LoVo (cell line): ENCODE measurements around the gene AFAP1L1.

Experiments
- DNase-seq: peaks from one replicate; pipeline ENCODE4 v3.0.0-alpha.2; 2016; ENCODE audit warnings: low spot score

AFAP1L1 gene

GRCh38 chr5:149271716-149272563, at the start of gene AFAP1L1:
TSS of gene AFAP1L1 (plus strand) at chr5:149271859. CDS start at chr5:149271969, 110 bp downstream.
- DNase-seq = peak; percentile 70

GRCh38 chr5:149223081-149223848, 48.4 kb upstream of the AFAP1L1 start:
- no peak for DNase-seq

GRCh38 chr5:149224282-149224681, 47.4 kb upstream of the AFAP1L1 start:
- DNase-seq = no peak

- peak; percentile 79 for DNase-seq
Measured at GRCh38 chr5:149227168-149227826, 44.4 kb upstream of the AFAP1L1 start.

GRCh38 chr5:149228618-149229297, 42.9 kb upstream of the AFAP1L1 start:
- peak; percentile 83 for DNase-seq

- no peak for DNase-seq
Measured at GRCh38 chr5:149229298-149229937, 42.2 kb upstream of the AFAP1L1 start.

- DNase-seq = no peak
Measured at GRCh38 chr5:149235841-149236240, 35.8 kb upstream of the AFAP1L1 start.

GRCh38 chr5:149237662-149238061, 34.0 kb upstream of the AFAP1L1 start:
- DNase-seq = no peak

- no peak for DNase-seq
Measured at GRCh38 chr5:149238540-149238939, 33.1 kb upstream of the AFAP1L1 start.

- no peak for DNase-seq
Measured at GRCh38 chr5:149239917-149240316, 31.7 kb upstream of the AFAP1L1 start.

GRCh38 chr5:149240354-149240998, 31.2 kb upstream of the AFAP1L1 start:
- DNase-seq = no peak

GRCh38 chr5:149242339-149242738, 29.3 kb upstream of the AFAP1L1 start:
- no peak for DNase-seq

- no peak for DNase-seq
Measured at GRCh38 chr5:149246906-149247305, 24.8 kb upstream of the AFAP1L1 start.

GRCh38 chr5:149247726-149248125, 23.9 kb upstream of the AFAP1L1 start:
- DNase-seq = no peak

- DNase-seq = no peak
Measured at GRCh38 chr5:149251546-149251945, 20.1 kb upstream of the AFAP1L1 start.

GRCh38 chr5:149254506-149254905, 17.2 kb upstream of the AFAP1L1 start:
- DNase-seq = no peak

GRCh38 chr5:149256451-149256850, 15.2 kb upstream of the AFAP1L1 start:
- no peak for DNase-seq

GRCh38 chr5:149257131-149257530, 14.5 kb upstream of the AFAP1L1 start:
- no peak for DNase-seq

- DNase-seq = no peak
Measured at GRCh38 chr5:149257889-149258705, 13.6 kb upstream of the AFAP1L1 start.

- DNase-seq = no peak
Measured at GRCh38 chr5:149260761-149261160, 10.9 kb upstream of the AFAP1L1 start.
